PC-3 (cell line): Measurements from ENCODE around the gene NBR1. TPM values are rescaled to one million over a fixed set of nuclear protein-coding genes. Genes with fewer than 3 reads are reported as not detected.

ENCODE experiments used
- ATAC-seq: fragments of 200-7000 bp; cut with Tn5 transposase; 2 replicates; pipeline ENCODE4 v1.9.1; 2020; ENCODE audit warnings: mild to moderate bottlenecking, moderate library complexity
- BruUV-seq: library from RNA; stranded (reverse); fragments of 400-500 nt; replicated peaks from 2 replicates; lab custom pipeline; 2021; lab: Mats Ljungman, UMichigan
- CTCF ChIA-PET: fragments of 300-600 bp; sonication (Branson Sonifier 250); formaldehyde crosslinking; loops from one replicate; lab custom pipeline; 2022; ENCODE audit warnings: antibody characterized with exemption; lab: Charles Lee
- POLR2A ChIA-PET: fragments of 300-600 bp; sonication (Branson Sonifier 250); formaldehyde crosslinking; loops from one replicate; lab custom pipeline; 2022; ENCODE audit warnings: antibody characterized with exemption; ENCODE audit not compliant: unreplicated experiment; lab: Charles Lee
- DNase-seq: peaks from one replicate; pipeline ENCODE4 v3.0.0-alpha.2; 2015
- H2AFZ ChIP-seq: fragments of 300-600 bp; sonication (generic); 2 replicates; pipeline ENCODE4 v1.6.0; 2016; ENCODE audit warnings: antibody characterized with exemption, low read length
- H3F3A ChIP-seq: fragments of 300-600 bp; sonication (generic); one replicate; pipeline ENCODE4 v1.6.0; 2017; ENCODE audit warnings: antibody characterized with exemption, low read length, control low read depth, mild to moderate bottlenecking; ENCODE audit not compliant: unreplicated experiment
- H3K27ac ChIP-seq: fragments of 300-600 bp; sonication (generic); 2 replicates; pipeline ENCODE4 v1.5.1; 2016; ENCODE audit warnings: mild to moderate bottlenecking, low read length
- H3K27me3 ChIP-seq: fragments of 300-600 bp; sonication (generic); 2 replicates; pipeline ENCODE4 v1.6.1; 2016; ENCODE audit warnings: low read length, mixed read lengths
- H3K36me3 ChIP-seq: fragments of 300-600 bp; sonication (generic); 2 replicates; pipeline ENCODE4 v1.6.1; 2016; ENCODE audit warnings: low read depth, mixed run types, low read length, mixed read lengths
- H3K4me1 ChIP-seq: fragments of 300-600 bp; sonication (generic); 2 replicates; pipeline ENCODE4 v1.5.1; 2016; ENCODE audit warnings: low read length; ENCODE audit not compliant: insufficient read depth
- H3K4me2 ChIP-seq: fragments of 300-600 bp; sonication (generic); 2 replicates; pipeline ENCODE4 v1.6.0; 2016; ENCODE audit warnings: low read length
- H3K4me3 ChIP-seq: fragments of 300-600 bp; sonication (generic); 2 replicates; pipeline ENCODE4 v1.5.1; 2016; ENCODE audit warnings: mild to moderate bottlenecking, low read length, mixed read lengths
- H3K79me2 ChIP-seq: fragments of 300-600 bp; sonication (generic); 2 replicates; pipeline ENCODE4 v1.6.1; 2017; ENCODE audit warnings: low read length, mixed read lengths
- H3K9ac ChIP-seq: fragments of 300-600 bp; sonication (generic); 2 replicates; pipeline ENCODE4 v1.6.0; 2016; ENCODE audit warnings: mild to moderate bottlenecking, low read length
- H3K9me2 ChIP-seq: fragments of 300-600 bp; sonication (generic); replicated peaks from 2 replicates; pipeline ENCODE4 v1.6.1; 2016; ENCODE audit warnings: mixed run types, low read length, mixed read lengths
- H3K9me3 ChIP-seq: fragments of 300-600 bp; sonication (generic); 2 replicates; pipeline ENCODE4 v1.6.1; 2016; ENCODE audit warnings: low read length, mixed read lengths
- H4K20me1 ChIP-seq: fragments of 300-600 bp; sonication (generic); 2 replicates; pipeline ENCODE4 v1.6.1; 2016; ENCODE audit warnings: low read length, mixed read lengths
- CTCF ChIP-seq: fragments of 300-600 bp; sonication (generic); conservative IDR thresholded peaks from 2 replicates; pipeline ENCODE4 v1.5.1; 2017; ENCODE audit warnings: antibody characterized with exemption, low read depth, mild to moderate bottlenecking, low read length
- EZH2 ChIP-seq: fragments of 300-600 bp; sonication (generic); IDR thresholded peaks from one replicate; pipeline ENCODE4 v1.6.1; 2017; ENCODE audit warnings: antibody characterized with exemption, mild to moderate bottlenecking, low read length; ENCODE audit not compliant: unreplicated experiment
- EZH2phosphoT487 ChIP-seq: fragments of 300-600 bp; sonication (generic); IDR thresholded peaks from 2 replicates; pipeline ENCODE4 v1.6.1; 2018; ENCODE audit warnings: mild to moderate bottlenecking, antibody characterized with exemption, low read length, borderline replicate concordance
- intact Hi-C: fragments of 100-400 bp; cut with micrococcal nuclease; formaldehyde crosslinking; loops from 2 replicates; pipeline ENCODE4 v1.9.0; 2023
- total RNA-seq: library from RNA; depleted of rRNA; stranded (reverse); fragments of >200 nt; gene quantifications from 2 replicates; pipeline ENCODE4 v1.2.3, GENCODE V29; 2014

Gene NBR1
- total RNA-seq, 1 experiment from 2014 or later = 30.0 TPM

GRCh38 chr17:43140396-43141332 lies 30.4 kb upstream of the NBR1 start:
- Histone ChIP-seq H4K20me1 (no peaks in the 10 kb centered on the region), H3K27me3 (no peaks in the 10 kb centered on the region), H3F3A (no peaks in the 10 kb centered on the region), H3K9me3 (no peaks in the 10 kb centered on the region), H3K4me3 (no peak overlapping the region), H3K4me1 (no peaks in the 10 kb centered on the region), H2AFZ (no peak overlapping the region), H3K36me3 (no peaks in the 10 kb centered on the region), H3K27ac (no peak overlapping the region), H3K9ac (no peak overlapping the region), H3K9me2 (no peaks in the 10 kb centered on the region), H3K4me2 (no peak overlapping the region), H3K79me2 (no peaks in the 10 kb centered on the region)
- BruUV-seq = no TSS peak
- CTCF ChIA-PET = no interaction called here
- intact Hi-C loops = no loop called here
- ATAC-seq (no peak), DNase-seq (no peak)
- POLR2A ChIA-PET = interaction anchor here (0.5 kb wide), 1 partner anchor 175 kb away, joined by 3 read pairs; no protein-coding TSS in a partner anchor
- TF ChIP-seq EZH2phosphoT487 = no peak
- TF ChIP-seq EZH2 = no peak
- TF ChIP-seq CTCF = no peak

- Histone ChIP-seq H3K9ac (no peak overlapping the region), H3K27me3 (no peaks in the 10 kb centered on the region), H3K4me2 (no peak overlapping the region), H3F3A (no peaks in the 10 kb centered on the region), H3K4me1 (no peaks in the 10 kb centered on the region), H3K79me2 (no peaks in the 10 kb centered on the region), H4K20me1 (no peaks in the 10 kb centered on the region), H2AFZ (no peak overlapping the region), H3K36me3 (no peaks in the 10 kb centered on the region), H3K4me3 (no peak overlapping the region), H3K9me2 (no peaks in the 10 kb centered on the region), H3K27ac (no peak overlapping the region), H3K9me3 (no peaks in the 10 kb centered on the region)
- no TSS peak for BruUV-seq
- DNase-seq (no peak), ATAC-seq (no peak)
- TF ChIP-seq EZH2 = no peak
- TF ChIP-seq CTCF = no peak
- ChIA-PET CTCF (no interaction called here), POLR2A (no interaction called here)
- intact Hi-C loops = no loop called here
Observed at GRCh38 chr17:43142153-43142552, 28.9 kb upstream of the NBR1 start.

- POLR2A ChIA-PET = no interaction called here
- intact Hi-C loops = no loop called here
Observed at GRCh38 chr17:43143201-43143600, 27.8 kb upstream of the NBR1 start.

More at GRCh38 chr17:43143201-43143600, 27.8 kb upstream of the NBR1 start:
- Histone ChIP-seq H3K4me2 (no peak overlapping the region), H3K4me1 (no peaks in the 10 kb centered on the region), H3K36me3 (no peaks in the 10 kb centered on the region), H3K79me2 (no peaks in the 10 kb centered on the region), H3K27me3 (no peaks in the 10 kb centered on the region), H3K9me3 (no peaks in the 10 kb centered on the region), H3F3A (no peaks in the 10 kb centered on the region), H4K20me1 (no peaks in the 10 kb centered on the region), H3K9me2 (no peaks in the 10 kb centered on the region), H3K4me3 (no peak overlapping the region), H2AFZ (no peak overlapping the region), H3K9ac (no peak overlapping the region), H3K27ac (no peak overlapping the region)
- no TSS peak for BruUV-seq
- DNase-seq (no peak), ATAC-seq (no peak)
- TF ChIP-seq EZH2 (no peak), EZH2phosphoT487 (no peak), CTCF (no peak)
- CTCF ChIA-PET = no interaction called here
